Measurements from ENCODE around the gene TRIM46. TPM values are rescaled to one million over a fixed set of nuclear protein-coding genes. Genes with fewer than 3 reads are reported as not detected.

Gene TRIM46
- total RNA-seq, 1 experiment from 2014 or later = 3.8 TPM

DNA sequence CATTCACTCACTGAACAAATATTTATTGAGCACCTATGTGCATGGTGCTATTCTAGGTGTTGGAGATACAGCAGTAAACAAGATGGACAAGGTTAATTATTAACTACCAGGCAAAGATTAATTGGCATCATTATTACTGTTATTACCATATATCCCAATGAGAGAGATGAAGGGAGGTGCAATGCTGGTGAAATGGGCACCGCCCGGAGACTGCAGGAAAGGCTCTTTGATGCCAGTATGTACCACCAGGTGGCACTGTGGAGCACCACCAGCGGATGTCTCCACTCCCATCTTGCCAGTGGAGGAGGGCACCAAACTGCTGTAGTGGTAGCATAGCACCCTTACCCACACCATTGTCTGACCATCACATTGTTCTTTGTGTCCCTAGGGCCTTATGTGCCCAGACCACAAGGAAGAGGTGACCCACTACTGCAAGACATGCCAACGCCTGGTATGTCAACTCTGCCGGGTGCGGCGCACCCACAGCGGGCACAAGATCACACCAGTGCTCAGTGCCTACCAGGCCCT is 3.0 kb downstream of the TRIM46 start:
- ATAC-seq (peak; percentile 56), DNase-seq (ENCODE audit: low read depth, low spot score) (peak; percentile 50)
- no peak overlapping the region for H3K4me2 ChIP-seq (ENCODE audit: low read length)
- no peak overlapping the region for H2AFZ ChIP-seq (ENCODE audit: low read depth, low read length, poor library complexity, severe bottlenecking)
- H3K9me2 ChIP-seq (ENCODE audit: insufficient read depth) = no peaks in the 10 kb centered on the region
- no peak overlapping the region; the same call in 1 of the 2 replicates for H3K27ac ChIP-seq (ENCODE audit: low read depth, low read length)
- TF ChIP-seq CBX3 (IDR thresholded peaks at IDR 0.05; ENCODE audit: low read depth) = no peak
- peak; percentile 58 for TF ChIP-seq TCF7L2 (IDR thresholded peaks at IDR 0.05; ENCODE audit: borderline replicate concordance, extremely low read depth, insufficient read depth, insufficient read length)
- TF ChIP-seq, protein P1, sequence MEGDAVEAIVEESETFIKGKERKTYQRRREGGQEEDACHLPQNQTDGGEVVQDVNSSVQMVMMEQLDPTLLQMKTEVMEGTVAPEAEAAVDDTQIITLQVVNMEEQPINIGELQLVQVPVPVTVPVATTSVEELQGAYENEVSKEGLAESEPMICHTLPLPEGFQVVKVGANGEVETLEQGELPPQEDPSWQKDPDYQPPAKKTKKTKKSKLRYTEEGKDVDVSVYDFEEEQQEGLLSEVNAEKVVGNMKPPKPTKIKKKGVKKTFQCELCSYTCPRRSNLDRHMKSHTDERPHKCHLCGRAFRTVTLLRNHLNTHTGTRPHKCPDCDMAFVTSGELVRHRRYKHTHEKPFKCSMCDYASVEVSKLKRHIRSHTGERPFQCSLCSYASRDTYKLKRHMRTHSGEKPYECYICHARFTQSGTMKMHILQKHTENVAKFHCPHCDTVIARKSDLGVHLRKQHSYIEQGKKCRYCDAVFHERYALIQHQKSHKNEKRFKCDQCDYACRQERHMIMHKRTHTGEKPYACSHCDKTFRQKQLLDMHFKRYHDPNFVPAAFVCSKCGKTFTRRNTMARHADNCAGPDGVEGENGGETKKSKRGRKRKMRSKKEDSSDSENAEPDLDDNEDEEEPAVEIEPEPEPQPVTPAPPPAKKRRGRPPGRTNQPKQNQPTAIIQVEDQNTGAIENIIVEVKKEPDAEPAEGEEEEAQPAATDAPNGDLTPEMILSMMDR (IDR thresholded peaks at IDR 0.05 in 2 of 3, conservative IDR thresholded peaks at IDR 0.05 in 1 of 3; ENCODE audit: borderline replicate concordance in 1 of 3, insufficient read depth in 1 of 3, low read depth in 2 of 3, low read length in 2 of 3) = peak in 2 of 3 experiments; percentile 93 to 94; a peak in 4 of 6 replicates
- ChIA-PET RAD21 (ENCODE audit: low non-redundant PET in 1 of 2, low total read pairs in 2 of 2, uncharacterized antibody in 2 of 2, unreplicated experiment in 2 of 2) (interaction anchor here in 1 of 2 experiments (0.5 to 1.1 kb wide), 2 partner anchors 16 to 17 kb away, joined by 3 read pairs; no protein-coding TSS in a partner anchor), CTCF (interaction anchor here (1.0 to 4.6 kb wide), 7 partner anchors 10 to 148 kb away, joined by 3 to 71 read pairs (median 5); no protein-coding TSS in a partner anchor), POLR2A (interaction anchor here (1.0 to 2.5 kb wide), 3 partner anchors 17 to 65 kb away, joined by 3 to 15 read pairs (median 4); a partner anchor contains a TSS)
- no peaks in the 10 kb centered on the region for H4K20me1 ChIP-seq (ENCODE audit: insufficient read depth)
- BruUV-seq (replicated peaks) = no TSS peak
- peaks cover 7 to 42% of the 10 kb centered on the region in 2 experiments; a peak in 3 of 4 replicates for H3K4me1 ChIP-seq (ENCODE audit: control insufficient read depth in 1 of 2, insufficient read depth in 2 of 2, low read length in 2 of 2)
- intact Hi-C loops (cut with micrococcal nuclease) = loop anchor here (2.0 to 10.0 kb wide), 2 partner anchors 148 to 416 kb away; partner anchors contain the start of gene RUSC1
- no peak overlapping the region for H3K9ac ChIP-seq (ENCODE audit: low read length)
- no peak overlapping the region for H3K4me3 ChIP-seq (replicated peaks in 1 of 2; ENCODE audit: low read depth in 1 of 2, low read length in 2 of 2)
- no peaks in the 10 kb centered on the region for H3K27me3 ChIP-seq (ENCODE audit: insufficient read depth, low read length)
- H3K36me3 ChIP-seq (ENCODE audit: control insufficient read depth in 1 of 2, insufficient read depth in 2 of 2, low read length in 2 of 2) = no peaks in the 10 kb centered on the region; a peak in 1 of 4 replicates
- peaks cover 15% of the 10 kb centered on the region for H3K79me2 ChIP-seq (ENCODE audit: insufficient read depth, low read length)
- H3K9me3 ChIP-seq (ENCODE audit: control insufficient read depth in 1 of 2, insufficient read depth in 1 of 2, low read depth in 1 of 2, low read length in 2 of 2) = no peaks in the 10 kb centered on the region
